Kasumi-1 (cell line): ENCODE data around the gene NPAT.

Source experiments
- DNase-seq, 2 experiments: peaks; one replicate each; lab custom pipeline; 2025; lab: John Stamatoyannopoulos, UW

Gene NPAT

GRCh38 chr11:108222574-108223347 is at the start of gene NPAT, which contains the start of gene ATM:
TSS of gene NPAT (minus strand) at chr11:108222638. CDS start at chr11:108222536, 102 bp downstream.
TSS of gene ATM (plus strand) at chr11:108223067. CDS start at chr11:108227625, 4,558 bp downstream.
- DNase-seq = peak; percentile 100

- DNase-seq = no peak
These were observed 47.1 kb upstream of the NPAT start for GRCh38 chr11:108269583-108269982.

- no peak for DNase-seq
These were observed 30.7 kb upstream of the NPAT start for GRCh38 chr11:108253176-108253575.

- no peak for DNase-seq
These were observed 24.4 kb upstream of the NPAT start for GRCh38 chr11:108246885-108247284.

GRCh38 chr11:108246308-108246707 is 23.9 kb upstream of the NPAT start:
- no peak for DNase-seq

GRCh38 chr11:108242422-108242821 is 20.0 kb upstream of the NPAT start:
- no peak for DNase-seq

- no peak for DNase-seq
These were observed 19.0 kb upstream of the NPAT start for GRCh38 chr11:108241330-108242037.

- no peak for DNase-seq
These were observed 16.6 kb upstream of the NPAT start for GRCh38 chr11:108239076-108239475.

- no peak for DNase-seq
These were observed 14.6 kb upstream of the NPAT start for GRCh38 chr11:108237058-108237481.

GRCh38 chr11:108235633-108236032 is 13.2 kb upstream of the NPAT start:
- DNase-seq = no peak

- DNase-seq = no peak
These were observed 12.8 kb upstream of the NPAT start for GRCh38 chr11:108235192-108235591.

- no peak for DNase-seq
These were observed 11.0 kb upstream of the NPAT start for GRCh38 chr11:108233277-108233945.

- no peak for DNase-seq
These were observed 5.8 kb upstream of the NPAT start for GRCh38 chr11:108228251-108228650.

GRCh38 chr11:108226036-108226435 is 3.6 kb upstream of the NPAT start:
- DNase-seq = no peak

- DNase-seq = peak; percentile 30 to 46
These were observed 2.7 kb upstream of the NPAT start for GRCh38 chr11:108224911-108225786.

GRCh38 chr11:108224366-108224765 is 1.9 kb upstream of the NPAT start:
- DNase-seq = no peak

- DNase-seq = peak in 1 of 2 experiments; percentile 13
These were observed 1.1 kb upstream of the NPAT start for GRCh38 chr11:108223348-108224149.

- DNase-seq = peak in 1 of 2 experiments; percentile 44
These were observed 396 bp downstream of the NPAT start for GRCh38 chr11:108221911-108222573.

- DNase-seq = peak; percentile 11 to 28
These were observed 1.1 kb downstream of the NPAT start for GRCh38 chr11:108221371-108221770.

- peak in 1 of 2 experiments; percentile 34 for DNase-seq
These were observed 1.6 kb downstream of the NPAT start for GRCh38 chr11:108220721-108221336.
